Measurements from ENCODE around the gene ARL16. TPM values are rescaled to one million over a fixed set of nuclear protein-coding genes. Genes with fewer than 3 reads are reported as not detected.

Gene ARL16
- total and polyA plus RNA-seq, 2 experiments from 2014 or later, result 40.4 to 54.9 TPM

DNA sequence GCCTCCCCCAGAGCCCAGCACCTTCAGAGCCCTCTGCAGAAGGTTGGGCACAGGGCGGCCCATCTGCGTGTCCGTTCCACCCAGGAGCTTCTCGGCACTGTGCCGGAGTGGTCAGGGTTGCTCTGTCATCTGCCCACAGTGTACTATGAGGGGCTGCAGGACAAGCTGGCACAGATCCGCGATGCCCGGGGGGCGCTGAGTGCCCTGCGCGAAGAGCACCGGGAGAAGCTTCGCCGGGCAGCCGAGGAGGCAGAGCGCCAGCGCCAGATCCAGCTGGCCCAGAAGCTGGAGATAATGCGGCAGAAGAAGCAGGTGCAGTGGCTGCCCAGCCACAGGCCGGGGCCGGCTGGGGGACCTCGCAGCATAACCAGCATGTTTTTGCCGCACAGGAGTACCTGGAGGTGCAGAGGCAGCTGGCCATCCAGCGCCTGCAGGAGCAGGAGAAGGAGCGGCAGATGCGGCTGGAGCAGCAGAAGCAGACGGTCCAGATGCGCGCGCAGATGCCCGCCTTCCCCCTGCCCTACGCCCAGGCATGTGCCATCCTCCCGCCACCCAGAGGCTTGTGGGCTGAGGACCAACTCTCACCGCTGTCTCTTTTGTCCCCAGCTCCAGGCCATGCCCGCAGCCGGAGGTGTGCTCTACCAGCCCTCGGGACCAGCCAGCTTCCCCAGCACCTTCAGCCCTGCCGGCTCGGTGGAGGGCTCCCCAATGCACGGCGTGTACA lies 12.8 kb upstream of the ARL16 start:
- Histone ChIP-seq H3K27me3 (ENCODE audit: insufficient read depth) (no peaks in the 10 kb centered on the region), H3F3A (replicated peaks; ENCODE audit: low read depth) (0 out of 2 replicates have a peak, but pooled peaks cover 11% of the 10 kb centered on the region), H3K27ac (ENCODE audit: low read depth) (no peak overlapping the region), H3K79me2 (replicated peaks; ENCODE audit: insufficient read depth) (peaks cover 21% of the 10 kb centered on the region), H3K4me1 (ENCODE audit: insufficient read depth) (no peaks in the 10 kb centered on the region), H3K36me3 (ENCODE audit: insufficient read depth) (no peaks in the 10 kb centered on the region), H3K4me2 (no peak overlapping the region), H2AFZ (no peak overlapping the region), H3K9me2 (ENCODE audit: insufficient read depth) (no peaks in the 10 kb centered on the region), H3K4me3 (no peak overlapping the region), H4K20me1 (replicated peaks; ENCODE audit: insufficient read depth) (peaks cover 4% of the 10 kb centered on the region; the same call in 1 of the 2 replicates)
- Mint-ChIP-seq H3K27me3 (ENCODE audit: insufficient read depth, low read depth, poor library complexity) (peaks cover 7% of the 10 kb centered on the region), H3K27ac (no peak overlapping the region), H3K4me3 (no peak overlapping the region), H3K9me3 (no peaks in the 10 kb centered on the region), H3K4me1 (peaks cover 4% of the 10 kb centered on the region; the same call in 1 of the 3 replicates), H3K36me3 (ENCODE audit: low read depth) (peaks cover 45% of the 10 kb centered on the region)
- ATAC-seq, result no peak
- no peak for TF ChIP-seq POLR2AphosphoS5 (IDR thresholded peaks at IDR 0.05; ENCODE audit: low read depth)
- TF ChIP-seq, protein P1, sequence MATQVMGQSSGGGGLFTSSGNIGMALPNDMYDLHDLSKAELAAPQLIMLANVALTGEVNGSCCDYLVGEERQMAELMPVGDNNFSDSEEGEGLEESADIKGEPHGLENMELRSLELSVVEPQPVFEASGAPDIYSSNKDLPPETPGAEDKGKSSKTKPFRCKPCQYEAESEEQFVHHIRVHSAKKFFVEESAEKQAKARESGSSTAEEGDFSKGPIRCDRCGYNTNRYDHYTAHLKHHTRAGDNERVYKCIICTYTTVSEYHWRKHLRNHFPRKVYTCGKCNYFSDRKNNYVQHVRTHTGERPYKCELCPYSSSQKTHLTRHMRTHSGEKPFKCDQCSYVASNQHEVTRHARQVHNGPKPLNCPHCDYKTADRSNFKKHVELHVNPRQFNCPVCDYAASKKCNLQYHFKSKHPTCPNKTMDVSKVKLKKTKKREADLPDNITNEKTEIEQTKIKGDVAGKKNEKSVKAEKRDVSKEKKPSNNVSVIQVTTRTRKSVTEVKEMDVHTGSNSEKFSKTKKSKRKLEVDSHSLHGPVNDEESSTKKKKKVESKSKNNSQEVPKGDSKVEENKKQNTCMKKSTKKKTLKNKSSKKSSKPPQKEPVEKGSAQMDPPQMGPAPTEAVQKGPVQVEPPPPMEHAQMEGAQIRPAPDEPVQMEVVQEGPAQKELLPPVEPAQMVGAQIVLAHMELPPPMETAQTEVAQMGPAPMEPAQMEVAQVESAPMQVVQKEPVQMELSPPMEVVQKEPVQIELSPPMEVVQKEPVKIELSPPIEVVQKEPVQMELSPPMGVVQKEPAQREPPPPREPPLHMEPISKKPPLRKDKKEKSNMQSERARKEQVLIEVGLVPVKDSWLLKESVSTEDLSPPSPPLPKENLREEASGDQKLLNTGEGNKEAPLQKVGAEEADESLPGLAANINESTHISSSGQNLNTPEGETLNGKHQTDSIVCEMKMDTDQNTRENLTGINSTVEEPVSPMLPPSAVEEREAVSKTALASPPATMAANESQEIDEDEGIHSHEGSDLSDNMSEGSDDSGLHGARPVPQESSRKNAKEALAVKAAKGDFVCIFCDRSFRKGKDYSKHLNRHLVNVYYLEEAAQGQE (IDR thresholded peaks at IDR 0.05; ENCODE audit: unreplicated experiment), result no peak
- no peak for TF ChIP-seq NANOG (IDR thresholded peaks at IDR 0.05; ENCODE audit: borderline replicate concordance)
- TF ChIP-seq ZNF114 (CRISPR knock-in tag; IDR thresholded peaks at IDR 0.05), result no peak
- no peak for TF ChIP-seq ZNF331 (CRISPR knock-in tag; IDR thresholded peaks at IDR 0.05; ENCODE audit: low read depth)
- TF ChIP-seq EZH2phosphoT487 (IDR thresholded peaks at IDR 0.05; ENCODE audit: unreplicated experiment), result no peak
- TF ChIP-seq, protein P2, sequence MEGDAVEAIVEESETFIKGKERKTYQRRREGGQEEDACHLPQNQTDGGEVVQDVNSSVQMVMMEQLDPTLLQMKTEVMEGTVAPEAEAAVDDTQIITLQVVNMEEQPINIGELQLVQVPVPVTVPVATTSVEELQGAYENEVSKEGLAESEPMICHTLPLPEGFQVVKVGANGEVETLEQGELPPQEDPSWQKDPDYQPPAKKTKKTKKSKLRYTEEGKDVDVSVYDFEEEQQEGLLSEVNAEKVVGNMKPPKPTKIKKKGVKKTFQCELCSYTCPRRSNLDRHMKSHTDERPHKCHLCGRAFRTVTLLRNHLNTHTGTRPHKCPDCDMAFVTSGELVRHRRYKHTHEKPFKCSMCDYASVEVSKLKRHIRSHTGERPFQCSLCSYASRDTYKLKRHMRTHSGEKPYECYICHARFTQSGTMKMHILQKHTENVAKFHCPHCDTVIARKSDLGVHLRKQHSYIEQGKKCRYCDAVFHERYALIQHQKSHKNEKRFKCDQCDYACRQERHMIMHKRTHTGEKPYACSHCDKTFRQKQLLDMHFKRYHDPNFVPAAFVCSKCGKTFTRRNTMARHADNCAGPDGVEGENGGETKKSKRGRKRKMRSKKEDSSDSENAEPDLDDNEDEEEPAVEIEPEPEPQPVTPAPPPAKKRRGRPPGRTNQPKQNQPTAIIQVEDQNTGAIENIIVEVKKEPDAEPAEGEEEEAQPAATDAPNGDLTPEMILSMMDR (conservative IDR thresholded peaks at IDR 0.05; ENCODE audit: low read depth in 2 of 2), result no peak
- no peak for TF ChIP-seq CREB1 (CRISPR knock-in tag; IDR thresholded peaks at IDR 0.05; ENCODE audit: low read depth)
- no peak for DNase-seq (ENCODE audit: low spot score)

DNA sequence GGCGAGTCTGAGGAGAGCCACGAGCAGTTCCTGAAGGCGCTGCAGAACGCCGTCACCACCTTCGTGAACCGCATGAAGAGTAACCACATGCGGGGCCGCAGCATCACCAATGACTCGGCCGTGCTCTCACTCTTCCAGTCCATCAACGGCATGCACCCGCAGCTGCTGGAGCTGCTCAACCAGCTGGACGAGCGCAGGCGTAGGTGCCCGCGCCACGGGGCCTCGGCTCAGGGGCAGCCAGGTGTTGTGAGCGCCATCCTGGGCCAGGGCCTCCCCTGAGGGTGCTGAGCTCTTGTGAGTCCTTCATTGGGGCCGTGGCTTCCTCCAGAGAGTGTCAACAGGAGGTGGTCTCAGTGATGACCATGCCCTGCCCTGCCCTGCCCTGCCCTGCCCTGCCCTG lies 12.2 kb upstream of the ARL16 start:
- Histone ChIP-seq H3K36me3 (ENCODE audit: insufficient read depth) (no peaks in the 10 kb centered on the region), H4K20me1 (replicated peaks; ENCODE audit: insufficient read depth) (peaks cover 4% of the 10 kb centered on the region; the same call in 1 of the 2 replicates), H3K4me1 (ENCODE audit: insufficient read depth) (no peaks in the 10 kb centered on the region), H2AFZ (no peak overlapping the region), H3K4me3 (no peak overlapping the region), H3K4me2 (no peak overlapping the region), H3K79me2 (replicated peaks; ENCODE audit: insufficient read depth) (peaks cover 18% of the 10 kb centered on the region), H3K27ac (ENCODE audit: low read depth) (no peak overlapping the region), H3K27me3 (ENCODE audit: insufficient read depth) (no peaks in the 10 kb centered on the region), H3K9me2 (ENCODE audit: insufficient read depth) (no peaks in the 10 kb centered on the region), H3F3A (replicated peaks; ENCODE audit: low read depth) (0 out of 2 replicates have a peak, but pooled peaks cover 11% of the 10 kb centered on the region)
- no peaks in the 10 kb centered on the region for H3K9me3 Mint-ChIP-seq
- H3K4me3 Mint-ChIP-seq, result no peak overlapping the region
- ATAC-seq (no peak), DNase-seq (ENCODE audit: low spot score) (no peak)
- H3K36me3 Mint-ChIP-seq (ENCODE audit: low read depth), result peaks cover 47% of the 10 kb centered on the region
- H3K27ac Mint-ChIP-seq, result no peak overlapping the region
- peaks cover 7% of the 10 kb centered on the region for H3K27me3 Mint-ChIP-seq (ENCODE audit: insufficient read depth, low read depth, poor library complexity)
- H3K4me1 Mint-ChIP-seq, result peaks cover under 1% of the 10 kb centered on the region; the same call in 1 of the 3 replicates
- TF ChIP-seq NANOG (IDR thresholded peaks at IDR 0.05; ENCODE audit: borderline replicate concordance) (no peak), EZH2 (IDR thresholded peaks at IDR 0.05; ENCODE audit: low read depth, unreplicated experiment) (no peak), POLR2AphosphoS5 (IDR thresholded peaks at IDR 0.05; ENCODE audit: low read depth) (no peak), STAT1 (IDR thresholded peaks at IDR 0.05; ENCODE audit: unreplicated experiment) (no peak)
- TF ChIP-seq, protein P3, sequence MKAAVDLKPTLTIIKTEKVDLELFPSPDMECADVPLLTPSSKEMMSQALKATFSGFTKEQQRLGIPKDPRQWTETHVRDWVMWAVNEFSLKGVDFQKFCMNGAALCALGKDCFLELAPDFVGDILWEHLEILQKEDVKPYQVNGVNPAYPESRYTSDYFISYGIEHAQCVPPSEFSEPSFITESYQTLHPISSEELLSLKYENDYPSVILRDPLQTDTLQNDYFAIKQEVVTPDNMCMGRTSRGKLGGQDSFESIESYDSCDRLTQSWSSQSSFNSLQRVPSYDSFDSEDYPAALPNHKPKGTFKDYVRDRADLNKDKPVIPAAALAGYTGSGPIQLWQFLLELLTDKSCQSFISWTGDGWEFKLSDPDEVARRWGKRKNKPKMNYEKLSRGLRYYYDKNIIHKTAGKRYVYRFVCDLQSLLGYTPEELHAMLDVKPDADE (IDR thresholded peaks at IDR 0.05), result no peak
- TF ChIP-seq, protein P1 (IDR thresholded peaks at IDR 0.05; ENCODE audit: unreplicated experiment), result no peak

Measured in GM23338 (cell line).